Cardiac fibroblast (primary cell): ENCODE measurements around the gene FGF2.
A peak's percentile ranks its signal among the peaks of the same experiment; 100 is the strongest.

ENCODE experiments used
- DNase-seq, 2 donors: peaks; one replicate each; pipeline versions ENCODE4 v3.0.0 to v3.0.0-alpha.2; 2010; ENCODE audit warnings: low read depth in 2 of 2
- H3K4me3 ChIP-seq, 2 donors: replicated peaks in 1 of 2; 1 replicate in 1 of 2; 2 replicates in 1 of 2; pipeline ENCODE4 v1.5.1; 2011; ENCODE audit warnings: low read depth in 2 of 2, low read length in 2 of 2, mild to moderate bottlenecking in 2 of 2, moderate library complexity in 1 of 2
- CTCF ChIP-seq: IDR thresholded peaks from one replicate; pipeline ENCODE4 v1.5.1; 2011; ENCODE audit warnings: low read depth, mild to moderate bottlenecking, low read length, inconsistent platforms

The FGF2 gene

GRCh38 chr4:122911588-122911987, 85.0 kb downstream of the FGF2 start:
- no peak for TF ChIP-seq CTCF
- H3K4me3 ChIP-seq, result no peak overlapping the region
- no peak for DNase-seq

- no peak for TF ChIP-seq CTCF
- no peak for DNase-seq
- H3K4me3 ChIP-seq, result no peak overlapping the region
These were observed 86.4 kb downstream of the FGF2 start for GRCh38 chr4:122912810-122913575.

- peak; percentile 33 for TF ChIP-seq CTCF
- DNase-seq, result peak; percentile 65 to 67
- H3K4me3 ChIP-seq, result no peak overlapping the region
These were observed 87.8 kb downstream of the FGF2 start for GRCh38 chr4:122914292-122914904.

- no peak overlapping the region for H3K4me3 ChIP-seq
- DNase-seq, result peak; percentile 58 to 72
- TF ChIP-seq CTCF, result no peak
These were observed 88.3 kb downstream of the FGF2 start for GRCh38 chr4:122914938-122915337.

GRCh38 chr4:122917731-122918130, 91.1 kb downstream of the FGF2 start:
- no peak overlapping the region for H3K4me3 ChIP-seq
- no peak for TF ChIP-seq CTCF
- DNase-seq, result peak; percentile 50 to 64

- no peak for DNase-seq
- H3K4me3 ChIP-seq, result no peak overlapping the region
- TF ChIP-seq CTCF, result no peak
These were observed 93.8 kb downstream of the FGF2 start for GRCh38 chr4:122920473-122920872.

- no peak for DNase-seq
- peak overlapping the region; percentile 82 to 95 for H3K4me3 ChIP-seq
- TF ChIP-seq CTCF, result no peak
These were observed 94.7 kb downstream of the FGF2 start for GRCh38 chr4:122921300-122921699.
